Stimulated activated naive CD4-positive, alpha-beta T cell (primary cell): ENCODE results near the gene PRKCD.

Experiments
- DNase-seq, 6 experiments: peaks; one replicate each; lab custom pipeline; 2025; lab: John Stamatoyannopoulos, UW

PRKCD gene

DNA sequence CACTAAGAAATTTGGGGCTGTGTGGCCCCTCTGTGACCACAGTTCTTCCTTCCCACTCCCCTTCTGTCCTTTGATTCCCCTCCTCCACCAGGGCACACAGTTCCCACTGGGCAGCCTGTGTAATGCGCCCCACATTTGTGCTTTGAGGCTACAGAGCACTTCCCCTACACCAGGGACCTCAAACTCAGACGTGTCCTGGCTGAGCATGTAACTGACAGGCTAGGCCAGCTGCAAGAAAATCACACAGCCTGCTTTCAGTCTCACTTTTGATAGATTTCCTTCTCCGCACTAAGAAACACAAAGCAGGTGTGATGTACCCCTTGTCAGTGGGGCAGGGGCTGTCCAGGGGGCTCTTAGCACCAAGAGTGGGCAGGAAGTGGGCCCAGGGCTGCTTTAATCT lies 29.6 kb downstream of the PRKCD start:
- DNase-seq = no peak

DNA sequence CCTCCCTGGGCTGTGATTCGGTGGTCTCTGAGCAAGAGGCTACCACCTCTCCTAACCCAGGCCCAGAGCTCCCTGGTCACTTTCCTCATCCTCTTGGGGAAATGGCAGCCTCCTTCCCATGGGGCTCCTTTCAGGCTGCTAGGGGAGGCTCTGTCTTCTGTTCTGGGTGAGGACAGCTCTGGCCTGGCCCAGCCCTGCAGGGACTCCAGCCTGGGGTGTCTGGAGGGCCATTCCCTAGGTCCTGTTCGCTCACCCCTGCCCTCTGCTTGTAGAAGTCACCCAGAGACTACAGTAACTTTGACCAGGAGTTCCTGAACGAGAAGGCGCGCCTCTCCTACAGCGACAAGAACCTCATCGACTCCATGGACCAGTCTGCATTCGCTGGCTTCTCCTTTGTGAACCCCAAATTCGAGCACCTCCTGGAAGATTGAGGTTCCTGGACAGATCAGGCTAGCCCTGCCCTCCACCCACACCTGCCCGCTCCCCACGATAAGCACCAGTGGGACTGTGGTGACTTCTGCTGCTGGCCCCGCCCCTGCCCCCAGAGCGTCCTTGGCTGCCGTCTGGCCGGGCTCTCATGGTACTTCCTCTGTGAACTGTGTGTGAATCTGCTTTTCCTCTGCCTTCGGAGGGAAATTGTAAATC lies 30.9 kb downstream of the PRKCD start:
- no peak for DNase-seq

DNA sequence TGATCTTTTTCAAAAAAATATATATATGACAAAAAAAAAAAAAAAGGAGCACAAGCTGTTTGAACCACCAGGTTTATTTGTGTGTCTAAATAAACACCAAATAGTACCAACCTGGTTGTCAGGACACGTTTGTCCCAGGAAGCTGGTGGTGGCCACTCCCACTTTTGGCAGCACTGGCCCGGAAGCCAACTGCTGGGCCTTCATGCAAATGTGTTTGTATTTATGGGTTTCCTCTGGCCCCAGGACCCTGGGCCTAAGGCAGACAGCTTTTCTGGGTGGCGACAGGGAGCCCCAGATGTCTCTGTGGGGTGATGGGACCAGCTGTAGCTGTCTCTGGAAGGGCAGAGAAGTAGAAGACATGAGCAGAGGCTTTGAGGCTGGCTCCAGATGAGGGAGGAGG lies 31.6 kb downstream of the PRKCD start:
- no peak for DNase-seq

DNA sequence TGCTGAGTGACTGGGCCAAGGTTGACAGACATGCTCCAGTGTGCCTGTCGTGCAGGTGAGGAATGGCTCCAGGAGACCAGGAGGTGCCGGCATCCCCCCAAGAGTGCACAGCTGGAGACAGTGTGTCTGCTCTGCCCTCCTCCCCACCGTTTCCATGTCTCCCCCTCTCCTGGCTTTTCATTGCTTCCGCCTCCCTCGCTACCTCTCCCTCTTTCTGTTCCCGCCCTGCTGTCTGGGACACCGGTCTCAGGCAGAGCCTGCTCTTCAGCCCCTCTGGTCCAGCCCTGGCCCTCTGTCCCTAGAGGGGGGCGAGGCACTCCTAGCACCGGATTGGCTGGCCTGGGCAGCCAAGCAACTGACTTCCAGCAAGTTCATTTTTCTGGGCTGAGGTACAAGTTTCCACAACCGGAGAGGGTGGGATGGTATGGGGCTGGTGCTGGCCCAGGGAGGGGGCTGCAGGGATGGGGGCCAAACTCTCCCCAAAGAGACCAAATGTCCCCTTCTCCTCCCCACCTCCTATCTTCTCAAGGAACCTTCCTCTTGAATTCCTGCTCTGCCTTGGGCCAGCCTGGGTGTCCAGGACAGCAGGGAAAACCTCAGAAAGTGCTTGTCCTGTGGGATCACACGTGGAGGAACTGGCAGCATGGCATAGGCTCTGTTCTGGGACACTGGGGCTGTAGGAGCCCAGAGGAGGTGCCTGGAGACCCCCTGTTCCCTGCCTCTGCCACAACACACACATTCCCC lies 32.6 kb downstream of the PRKCD start:
- no peak for DNase-seq

DNA sequence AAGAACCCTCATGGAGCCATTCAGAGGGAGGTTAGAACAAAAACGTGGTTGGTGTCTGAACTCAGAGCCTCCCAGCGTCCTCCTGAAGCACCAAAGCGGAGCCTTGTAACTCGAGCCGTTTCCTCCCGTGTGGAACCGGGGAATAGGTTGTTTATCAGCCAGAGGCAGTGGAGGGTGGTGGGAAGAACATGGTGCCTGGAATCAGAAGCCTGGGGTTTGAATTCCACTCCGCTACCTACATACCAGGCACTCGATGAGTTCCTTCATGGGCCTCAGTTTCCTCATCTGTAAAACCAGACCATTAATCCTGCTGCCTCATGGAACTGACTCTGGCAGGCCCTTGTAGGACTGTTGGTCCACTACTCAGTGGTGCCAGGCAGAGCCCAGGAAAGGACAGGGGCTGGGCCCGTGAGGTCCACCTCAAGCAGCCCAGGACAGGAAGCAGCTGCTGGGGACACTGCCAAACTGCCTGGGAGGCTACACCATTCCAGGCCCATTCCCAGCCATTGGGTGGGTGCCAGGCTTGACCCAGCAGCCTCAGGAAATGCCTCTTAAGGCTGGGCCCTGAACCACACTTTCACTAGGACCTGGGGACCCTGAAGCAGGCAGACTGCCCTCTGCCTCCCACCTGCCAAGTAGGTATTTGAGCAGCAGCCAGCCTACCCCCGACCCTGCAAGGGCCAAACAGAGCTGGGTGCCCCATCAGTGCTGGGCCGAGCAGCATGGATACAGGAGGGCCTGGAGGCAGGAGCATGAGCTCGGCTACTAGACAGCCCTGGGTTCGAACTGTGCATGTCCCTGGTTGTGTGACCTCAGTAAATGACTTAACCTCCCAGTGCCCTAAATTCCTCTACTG lies 33.4 kb downstream of the PRKCD start:
- DNase-seq = no peak

DNA sequence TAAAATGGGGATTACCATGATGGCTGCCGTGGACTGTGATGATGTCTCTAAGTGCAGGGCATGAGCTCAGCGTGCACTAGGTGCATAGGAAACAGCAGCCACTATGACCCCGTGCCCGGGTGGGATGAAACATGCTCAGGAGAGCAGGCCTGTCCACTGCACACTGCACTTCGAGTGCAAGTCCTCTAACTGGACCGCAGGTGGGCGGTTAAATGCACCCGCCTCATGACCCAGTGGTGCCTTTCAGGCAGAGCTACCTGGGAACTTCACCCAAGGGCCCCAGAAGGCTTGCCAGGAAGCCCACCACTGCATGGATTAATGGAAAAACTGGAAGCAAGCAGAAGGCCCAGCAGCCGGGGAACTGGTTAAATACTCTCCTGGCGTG lies 34.0 kb downstream of the PRKCD start:
- no peak for DNase-seq

DNA sequence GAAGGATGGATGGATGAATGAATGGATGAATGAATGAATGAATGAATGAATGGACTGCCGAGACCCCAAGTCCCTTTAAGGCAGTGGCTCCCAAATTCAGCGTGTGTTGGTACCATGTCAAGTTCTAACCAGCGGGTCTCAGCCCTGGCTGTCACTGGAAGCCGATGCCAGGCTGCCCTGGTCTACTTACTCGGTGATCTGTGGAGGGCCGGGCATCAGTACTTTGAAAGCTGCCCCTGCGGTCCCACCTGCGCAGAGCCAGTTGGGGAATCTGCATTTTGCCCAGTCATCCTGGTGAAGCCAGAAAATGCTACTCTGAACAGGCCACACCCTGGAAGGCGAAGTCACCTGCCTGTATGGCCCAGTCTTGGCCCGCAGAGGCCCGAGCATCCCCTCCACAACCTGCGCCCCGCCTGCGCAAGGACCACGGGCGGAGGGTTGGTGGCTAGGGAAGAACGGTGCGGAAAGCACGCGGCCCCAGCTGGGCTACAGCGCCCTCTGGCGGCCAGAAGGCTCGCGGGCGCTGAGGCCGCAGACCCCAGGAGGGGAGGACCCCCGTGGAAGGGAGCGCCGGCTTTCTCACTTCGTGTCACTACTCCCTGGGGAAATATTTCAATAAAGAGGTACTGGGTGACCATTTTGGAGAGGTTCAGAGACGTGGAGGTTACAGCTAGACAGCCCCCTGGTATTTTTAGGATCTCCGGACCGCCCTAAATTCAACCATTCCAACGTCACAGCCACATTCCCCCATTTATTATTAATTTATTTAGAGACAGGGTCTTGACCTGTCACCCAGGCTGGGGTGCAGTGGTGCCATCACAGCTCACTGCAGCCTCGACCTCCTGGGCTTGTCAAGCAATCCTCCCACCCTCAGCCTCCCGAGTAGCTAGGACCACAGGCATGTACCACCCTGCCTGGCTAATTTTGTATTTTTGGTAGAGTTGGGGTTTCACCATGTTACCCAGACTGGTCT lies 34.9 kb downstream of the PRKCD start:
- DNase-seq = peak in 5 of 6 experiments; percentile 20 to 61 (median 42)

DNA sequence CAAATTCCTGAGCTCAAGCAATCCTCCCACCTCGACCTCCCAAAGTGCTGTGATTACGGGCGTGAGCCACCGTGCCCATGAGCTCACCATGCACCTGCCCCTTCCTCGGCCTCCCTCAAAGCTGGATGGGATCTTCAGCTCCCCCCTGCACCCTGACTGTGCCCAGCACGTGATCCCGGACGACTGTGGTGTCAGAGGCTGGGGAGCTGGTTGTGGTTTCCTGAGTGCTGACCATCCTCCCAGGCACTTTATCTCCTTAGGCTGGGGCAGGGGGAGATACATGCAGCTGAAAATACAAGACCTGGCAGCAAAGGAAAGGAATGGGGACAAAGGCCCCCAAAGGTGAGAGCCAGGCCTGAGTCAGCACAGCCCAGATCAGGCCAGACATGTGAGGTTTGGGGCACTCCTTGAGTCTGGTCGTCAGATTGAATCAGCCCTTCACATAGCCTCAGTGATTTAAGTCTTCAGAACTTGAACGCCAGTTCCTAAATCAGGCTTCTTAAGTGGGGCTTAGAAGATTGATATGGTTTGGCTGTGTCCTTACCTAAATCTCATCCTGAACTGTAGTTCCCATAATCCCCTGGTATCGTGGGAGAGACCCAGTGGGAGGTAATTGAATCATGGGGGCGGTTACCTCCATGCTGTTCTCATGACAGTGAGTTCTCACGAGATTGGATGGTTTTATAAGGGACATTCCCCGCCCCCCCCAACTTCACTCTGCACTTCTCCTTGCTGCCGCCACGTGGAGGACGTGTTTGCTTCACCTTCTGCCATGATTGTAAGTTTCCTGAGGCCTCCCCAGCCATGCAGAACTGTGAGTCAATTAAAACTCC lies 35.8 kb downstream of the PRKCD start:
- DNase-seq = peak in 1 of 6 experiments; percentile 12

DNA sequence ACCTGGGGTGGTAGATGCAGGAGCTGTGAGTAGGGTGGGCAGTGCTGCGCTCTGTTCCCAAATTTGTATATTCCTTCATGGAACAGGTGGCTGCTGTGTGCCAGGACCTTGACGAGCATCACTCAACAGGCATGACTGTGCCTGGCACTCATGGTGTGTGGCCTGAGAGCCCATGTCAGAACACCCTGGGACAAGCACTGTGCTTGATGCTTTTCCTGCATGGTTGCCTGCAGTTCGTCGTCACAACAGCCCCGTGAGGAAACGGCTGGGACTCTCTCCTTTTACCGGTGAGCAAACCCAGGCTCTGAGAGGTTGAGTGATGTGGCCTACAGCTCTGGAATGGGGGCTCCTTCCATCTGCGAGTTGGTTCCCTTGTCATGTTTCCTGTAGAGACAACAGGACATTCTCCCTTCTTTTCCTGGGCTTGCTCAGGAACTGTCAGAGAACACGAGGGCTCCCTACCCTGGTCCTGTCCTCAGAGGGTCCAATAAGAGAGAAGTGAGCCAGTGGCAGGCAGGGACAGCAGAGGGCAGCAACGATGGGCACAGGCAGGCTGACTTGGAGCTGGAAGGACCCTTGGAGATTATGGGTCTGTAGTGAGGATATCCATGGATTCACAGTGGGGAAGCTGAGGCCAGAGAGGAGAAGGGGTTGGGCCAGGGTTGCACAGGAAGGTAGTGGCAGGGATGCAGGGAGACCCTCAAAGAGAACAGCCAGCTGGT lies 37.4 kb downstream of the PRKCD start:
- no peak for DNase-seq

DNA sequence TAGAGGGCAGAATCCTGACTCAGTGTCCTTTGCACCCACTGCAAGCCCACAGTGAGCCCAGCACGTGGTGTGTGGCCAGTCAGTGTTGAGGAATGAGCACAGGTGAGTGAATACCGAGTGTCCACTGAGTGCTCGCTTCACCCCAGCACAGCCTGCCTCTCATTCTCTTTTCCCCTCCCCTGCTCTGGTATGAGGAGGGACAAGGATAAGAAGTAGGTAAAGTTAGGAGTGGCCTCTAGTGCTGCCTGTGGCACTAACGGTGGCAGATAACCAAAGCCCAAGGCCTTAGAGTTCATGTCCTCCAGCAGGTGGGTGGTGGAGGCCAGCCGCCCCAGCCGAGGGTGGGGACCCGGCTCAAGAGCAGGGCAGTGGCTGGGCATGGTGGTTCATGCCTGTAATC lies 38.0 kb downstream of the PRKCD start:
- no peak for DNase-seq

DNA sequence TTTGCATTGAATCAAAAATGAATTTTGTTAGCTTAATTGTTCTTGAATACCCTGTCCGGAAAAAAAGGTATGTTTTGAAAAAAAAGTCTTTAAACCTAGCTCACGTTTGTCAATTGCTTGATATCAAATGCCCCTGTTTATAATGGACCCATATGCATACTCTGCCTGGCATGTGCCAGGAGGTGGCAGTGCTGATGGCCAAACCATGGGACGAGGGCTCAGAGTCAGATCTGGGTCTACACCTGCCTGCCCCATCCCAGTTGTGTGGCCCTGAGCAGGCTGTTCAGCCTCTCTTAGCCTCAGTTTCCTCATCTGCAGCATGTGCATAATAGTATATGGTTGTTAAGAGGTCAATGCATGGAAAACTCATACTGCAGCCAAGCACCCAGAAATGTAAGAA lies 38.8 kb downstream of the PRKCD start:
- DNase-seq = no peak

DNA sequence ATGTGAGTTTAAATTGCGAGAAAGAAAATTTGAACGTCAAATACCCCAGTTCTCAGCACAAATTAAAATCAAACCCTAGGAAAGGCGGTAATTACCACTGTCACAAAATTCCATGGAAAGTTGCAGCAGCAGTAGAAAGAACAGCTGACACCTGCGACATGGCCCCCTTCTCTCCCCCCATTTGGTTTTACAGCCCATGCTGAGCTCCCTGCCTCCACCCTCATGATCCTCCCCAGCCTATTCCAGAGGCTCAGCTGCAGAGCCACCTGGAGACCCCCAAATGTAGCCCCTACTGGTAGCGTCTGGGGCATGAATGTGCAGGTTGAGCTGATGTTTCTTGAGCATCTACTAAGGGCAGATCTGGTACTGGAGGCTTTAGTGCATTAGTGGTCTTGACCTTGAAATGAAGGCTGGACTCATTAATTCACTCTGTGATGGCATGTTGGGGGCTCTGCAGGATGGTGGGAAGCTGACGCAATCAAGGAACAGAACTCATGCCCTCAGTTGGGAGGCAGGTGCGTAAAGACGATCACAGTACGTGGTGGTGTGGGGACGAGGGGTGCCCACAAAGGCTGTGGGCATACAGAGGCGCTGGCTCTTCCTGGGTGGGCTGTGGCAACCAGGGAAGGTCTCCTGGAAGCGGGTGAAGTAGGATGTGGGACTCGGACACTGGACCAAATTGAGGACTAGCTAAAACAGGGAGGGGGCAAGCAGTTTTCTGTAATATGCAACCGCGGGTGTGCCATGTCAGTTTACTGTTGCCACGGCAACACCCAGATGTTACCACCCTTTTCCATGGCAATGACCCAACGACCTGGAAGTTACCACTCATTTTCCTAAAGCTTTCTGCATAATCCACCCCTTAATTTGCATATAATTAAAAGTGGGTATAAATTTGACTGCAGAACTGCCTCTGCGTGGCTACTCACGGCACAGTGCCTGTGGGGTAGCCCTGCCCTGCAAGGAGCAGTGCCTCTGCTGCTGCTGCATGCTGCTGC lies 39.8 kb downstream of the PRKCD start:
- DNase-seq = no peak

DNA sequence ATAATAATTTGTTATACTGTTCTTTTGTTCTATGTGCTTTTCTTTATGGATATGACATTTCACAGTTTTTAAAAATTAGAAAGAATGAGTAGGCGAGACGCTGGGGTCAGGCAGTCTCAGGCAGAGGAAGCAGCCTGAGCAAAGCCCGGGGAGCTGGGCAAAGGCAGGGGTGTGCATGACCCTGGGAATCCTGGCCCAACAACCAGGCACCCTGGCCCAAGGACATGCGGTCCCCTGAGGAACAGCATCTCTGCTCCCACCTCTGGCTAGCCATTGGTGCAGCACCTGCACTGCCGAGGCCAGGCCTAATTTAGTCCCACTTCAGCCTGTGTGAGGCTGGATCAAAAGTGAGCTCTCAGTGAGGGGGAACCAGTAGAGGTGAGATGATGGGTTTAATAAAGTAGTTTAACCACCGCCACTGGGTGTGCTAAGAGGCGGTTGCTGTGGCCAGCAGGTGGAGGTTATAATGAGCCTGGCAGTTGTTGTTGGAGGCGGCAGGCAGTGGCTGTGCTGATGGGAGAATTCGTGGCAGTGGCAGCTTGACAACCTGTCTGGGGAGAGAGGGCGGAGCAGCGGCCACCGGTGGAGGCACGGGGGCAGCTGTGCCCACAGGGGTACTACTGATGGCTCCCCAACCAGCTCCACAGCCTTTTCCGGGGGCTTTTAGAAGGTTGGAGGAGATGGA lies 41.5 kb downstream of the PRKCD start:
- DNase-seq = no peak

DNA sequence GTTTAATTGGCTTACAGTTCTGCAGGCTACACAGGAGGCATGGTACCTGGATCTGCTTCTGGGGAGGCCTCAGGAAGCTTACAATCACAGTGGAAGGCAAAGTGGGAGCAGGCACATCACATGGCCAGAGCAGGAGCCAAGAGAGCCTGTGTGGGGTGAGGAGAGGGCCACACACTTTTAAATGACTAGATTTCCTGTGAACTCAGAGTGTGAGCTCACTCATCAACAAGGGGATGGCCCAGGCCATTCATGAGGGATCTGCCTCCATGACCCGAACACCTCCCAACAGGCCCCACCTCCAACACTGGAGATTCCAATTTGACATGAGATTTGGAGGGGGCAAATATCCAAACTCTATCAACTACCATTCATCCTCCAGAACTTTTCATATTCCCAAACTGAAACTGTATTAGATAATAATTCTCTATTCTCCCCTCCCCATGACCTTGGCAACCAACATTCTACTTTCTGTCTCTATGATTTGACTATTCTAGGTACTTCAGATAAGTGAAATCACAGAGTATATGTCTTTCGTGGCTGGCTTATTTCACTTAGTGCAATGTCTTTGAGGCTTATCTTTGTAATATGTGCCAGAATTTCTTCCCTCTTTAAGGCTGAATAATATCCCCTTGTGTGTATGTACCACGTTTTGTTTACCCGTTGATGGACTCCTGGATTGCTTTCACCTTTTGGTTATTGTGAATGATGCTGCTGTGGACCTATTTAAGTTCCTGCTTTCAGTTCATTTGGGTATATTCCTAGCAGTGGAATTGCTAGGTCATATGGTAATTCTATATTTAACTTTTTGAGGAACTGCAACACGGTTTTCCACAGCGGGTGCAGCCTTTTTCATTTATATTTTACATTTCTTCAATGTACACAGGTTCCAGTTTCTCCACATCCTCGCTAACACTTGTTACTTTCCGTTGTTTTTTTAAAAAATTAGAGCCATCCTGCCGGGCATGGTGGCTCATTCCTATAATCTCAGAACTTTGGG lies 51.0 kb downstream of the PRKCD start:
- no peak for DNase-seq

DNA sequence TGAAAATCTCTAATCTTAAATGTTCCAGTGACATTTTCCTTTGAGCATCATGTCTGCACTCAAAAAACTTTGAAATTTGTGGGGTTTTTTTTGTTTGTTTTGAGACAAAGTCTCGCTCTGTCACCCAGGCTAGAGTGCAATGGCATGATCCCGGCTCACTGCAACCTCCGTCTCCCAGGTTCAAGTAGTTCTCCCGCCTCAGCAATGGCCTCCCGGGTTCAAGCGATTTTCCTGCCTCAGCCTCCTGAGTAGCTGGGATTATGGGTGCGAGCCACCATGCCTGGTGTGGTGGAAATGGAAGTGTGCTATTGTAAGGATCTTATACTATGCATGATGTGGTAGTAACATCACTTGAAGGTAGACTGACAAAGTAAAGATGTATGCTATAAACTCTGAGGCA lies 52.3 kb downstream of the PRKCD start:
- no peak for DNase-seq

DNA sequence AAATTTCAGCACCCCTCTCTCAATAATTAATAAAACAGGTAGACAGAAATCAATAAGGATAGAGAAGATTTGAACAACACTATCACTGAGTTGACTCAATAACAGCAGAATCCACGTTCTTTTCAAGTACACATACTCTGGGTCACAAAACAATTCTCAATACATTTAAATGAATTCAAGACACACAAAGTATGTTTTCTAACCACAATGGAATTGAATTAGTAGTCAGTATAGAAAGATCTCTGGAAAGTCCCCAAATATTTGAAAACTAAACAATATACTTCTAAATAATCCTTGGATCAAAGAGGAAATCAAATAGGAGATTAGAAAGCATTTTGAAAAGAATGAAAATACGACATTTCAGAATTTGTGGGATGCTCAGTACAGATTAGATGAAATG lies 54.8 kb downstream of the PRKCD start:
- DNase-seq = no peak

DNA sequence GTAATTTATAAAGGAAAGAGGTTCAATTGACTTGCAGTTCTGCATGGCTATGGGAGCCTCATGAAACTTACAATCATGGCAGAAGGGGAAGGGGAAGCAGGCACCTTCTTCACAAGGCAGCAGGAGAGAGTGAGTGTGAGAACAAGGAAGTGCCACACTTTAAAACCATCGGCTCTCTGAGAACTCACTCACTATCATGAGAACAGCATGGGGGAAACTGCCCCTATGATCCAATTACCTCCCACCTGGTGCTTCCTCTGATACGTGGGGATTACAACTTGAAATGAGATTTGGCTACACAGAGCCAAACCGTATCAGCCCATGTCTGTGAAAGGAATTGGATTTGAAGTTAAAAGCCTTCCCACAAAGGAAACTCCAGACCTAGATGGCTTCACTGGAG lies 55.7 kb downstream of the PRKCD start:
- no peak for DNase-seq
